GM12891 (cell line): ENCODE data around the gene PSAP.

Source experiments
- PAX5 ChIP-seq: IDR thresholded peaks from 2 replicates; pipeline ENCODE4 v1.6.1; 2011; ENCODE audit warnings: low read length, moderate library complexity, mild to moderate bottlenecking; ENCODE audit not compliant: insufficient read depth, severe bottlenecking
- POLR2A ChIP-seq: IDR thresholded peaks from 2 replicates; pipeline ENCODE4 v1.6.1; 2011; ENCODE audit warnings: low read depth, low read length, control low read depth
- POLR2AphosphoS5 ChIP-seq: IDR thresholded peaks from 2 replicates; pipeline ENCODE4 v1.6.1; 2011; ENCODE audit warnings: low read depth, low read length, control low read depth
- TAF1 ChIP-seq: IDR thresholded peaks from 2 replicates; pipeline ENCODE4 v1.6.1; 2011; ENCODE audit warnings: low read depth, low read length, control low read depth

DNA sequence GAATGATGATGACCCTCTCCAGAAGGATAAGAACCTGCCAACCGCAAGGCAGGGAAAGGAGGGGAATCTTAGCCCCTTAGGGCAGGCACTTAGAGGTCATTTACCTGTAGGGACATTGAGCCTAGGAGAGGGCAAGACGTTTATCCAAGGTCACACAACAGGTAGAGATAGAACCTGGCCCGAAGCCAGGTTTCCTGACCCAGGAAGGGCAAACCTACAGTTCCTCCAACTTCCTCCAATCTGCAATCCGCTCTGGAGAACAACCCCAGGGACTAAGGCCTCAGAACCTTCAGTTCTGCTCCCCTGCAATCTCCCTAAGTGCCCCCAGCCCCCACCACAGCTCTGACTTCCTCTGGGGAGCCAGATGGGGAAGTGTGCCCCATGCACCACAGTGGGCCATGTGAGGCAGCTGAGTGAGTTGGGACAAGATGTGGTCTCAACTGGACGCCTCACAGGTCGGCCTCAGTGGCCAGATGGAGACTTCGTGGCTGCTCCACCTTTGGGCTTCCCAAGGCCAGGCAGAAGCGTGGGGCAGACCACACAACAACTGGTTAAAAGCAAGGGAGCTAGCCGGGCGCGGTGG, 1.4 kb upstream of the PSAP start:
- no peak for TF ChIP-seq POLR2AphosphoS5
- TF ChIP-seq POLR2A, result no peak
- no peak for TF ChIP-seq TAF1
- no peak for TF ChIP-seq PAX5
